Measurements from ENCODE around the gene BCR. TPM values are rescaled to one million over a fixed set of nuclear protein-coding genes. Genes with fewer than 3 reads are reported as not detected.
A peak's percentile ranks its signal among the peaks of the same experiment; 100 is the strongest.

The BCR gene
- total and polyA plus RNA-seq, 2 donors (not counting 1 experiment from before 2014, with no cell fraction given) = 30.2 to 46.4 TPM

DNA sequence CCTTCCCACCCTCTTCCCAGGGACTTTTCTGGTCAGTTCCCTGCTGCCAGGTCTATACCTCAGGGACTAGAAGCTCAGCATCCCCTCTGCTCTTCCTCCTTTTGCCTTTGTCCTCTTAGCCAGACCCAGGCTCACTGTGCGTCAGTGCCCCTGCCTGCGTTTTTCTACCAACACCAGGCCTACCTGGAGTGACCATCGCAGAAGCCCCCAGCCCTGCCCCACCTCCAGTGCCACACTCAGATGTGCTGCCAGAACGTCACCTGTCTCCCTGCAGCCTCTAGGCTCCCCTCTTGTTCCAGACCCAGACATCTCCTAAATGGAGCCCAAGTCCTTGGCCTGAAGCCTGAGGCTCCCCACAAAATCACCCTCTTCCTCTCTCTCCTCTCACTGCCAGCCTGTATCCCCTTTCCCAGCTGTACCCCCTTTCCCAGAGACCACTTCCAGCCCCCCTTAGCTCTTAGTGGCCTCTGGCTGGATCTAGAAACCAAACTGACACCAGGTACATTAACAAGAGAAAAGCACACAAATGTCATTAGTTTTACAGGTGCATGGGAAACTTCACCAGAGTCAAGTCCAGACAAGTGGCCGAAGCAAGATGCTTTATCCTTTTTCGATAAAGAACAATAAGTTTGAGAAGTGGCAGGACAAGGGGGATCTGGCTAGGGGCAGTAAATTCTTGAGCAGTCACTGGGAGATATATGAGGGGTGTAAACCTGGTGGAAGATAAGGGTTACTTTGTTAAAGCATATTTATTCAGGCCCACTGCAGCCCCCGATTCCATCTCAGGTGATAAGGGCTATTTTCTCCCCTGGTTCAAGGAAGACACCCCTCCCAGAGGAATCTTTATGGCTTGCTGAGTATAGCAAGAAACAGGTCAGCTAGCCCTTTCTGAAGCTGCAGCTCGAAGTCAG lies 61.5 kb downstream of the BCR start:
- Histone ChIP-seq H3K4me1 (ENCODE audit: control insufficient read depth in 2 of 2, insufficient read depth in 2 of 2, low read length in 2 of 2) (peaks cover 27 to 41% of the 10 kb centered on the region in 2 donors), H3K36me3 (replicated peaks in 1 of 2; ENCODE audit: control extremely low read depth in 1 of 2, control insufficient read depth in 1 of 2, extremely low read depth in 1 of 2, insufficient read depth in 2 of 2, low read length in 1 of 2) (peaks cover 0 to 2% of the 10 kb centered on the region in 2 experiments), H2AFZ (ENCODE audit: insufficient read depth, low read depth, low read length, poor library complexity, severe bottlenecking) (no peak overlapping the region), H4K20me1 (ENCODE audit: control insufficient read depth, insufficient read depth, low read length, poor library complexity, severe bottlenecking) (peaks cover 61% of the 10 kb centered on the region), H3K9me3 (ENCODE audit: control extremely low read depth in 1 of 3, control insufficient read depth in 2 of 3, insufficient read depth in 1 of 3, low read length in 2 of 3) (peaks cover 0 to 10% (median 0%) of the 10 kb centered on the region in 3 donors), H3K9ac (ENCODE audit: low read length) (no peak overlapping the region), H3K27me3 (replicated peaks in 1 of 4; ENCODE audit: control extremely low read depth in 1 of 4, control insufficient read depth in 3 of 4, insufficient read depth in 4 of 4, low read length in 3 of 4) (no peaks in the 10 kb centered on the region), H3K79me2 (ENCODE audit: control insufficient read depth, insufficient read depth, low read length) (peaks cover 73% of the 10 kb centered on the region), H3K4me3 (ENCODE audit: control extremely low read depth in 1 of 5, extremely low read depth in 1 of 5, insufficient read depth in 1 of 5, low read depth in 2 of 5, low read length in 4 of 5) (no peak overlapping the region), H3K27ac (ENCODE audit: low read length in 2 of 2) (no peak overlapping the region), H3K4me2 (replicated peaks; ENCODE audit: low read depth, low read length, poor library complexity, severe bottlenecking) (peak overlapping the region; percentile 52)
- ATAC-seq (ENCODE audit: low read depth) (no peak), DNase-seq (no peak)
- ChIA-PET POLR2A (interaction anchor here (1.4 kb wide), 1 partner anchor 61 kb away, joined by 3 read pairs; no protein-coding TSS in a partner anchor), CTCF (interaction anchor here (1.1 to 2.6 kb wide), 7 partner anchors 8 to 67 kb away, joined by 4 to 23 read pairs (median 5); partner anchors contain the start of gene BCR)
- 82% methylated on average over 7 of the region's 8 CpGs for WGBS (ENCODE audit: insufficient coverage)
- intact Hi-C loops (cut with micrococcal nuclease) = loop anchor here (2.0 to 5.0 kb wide), 3 partner anchors 21 to 63 kb away; no protein-coding TSS in a partner anchor
- TF ChIP-seq, protein P1, sequence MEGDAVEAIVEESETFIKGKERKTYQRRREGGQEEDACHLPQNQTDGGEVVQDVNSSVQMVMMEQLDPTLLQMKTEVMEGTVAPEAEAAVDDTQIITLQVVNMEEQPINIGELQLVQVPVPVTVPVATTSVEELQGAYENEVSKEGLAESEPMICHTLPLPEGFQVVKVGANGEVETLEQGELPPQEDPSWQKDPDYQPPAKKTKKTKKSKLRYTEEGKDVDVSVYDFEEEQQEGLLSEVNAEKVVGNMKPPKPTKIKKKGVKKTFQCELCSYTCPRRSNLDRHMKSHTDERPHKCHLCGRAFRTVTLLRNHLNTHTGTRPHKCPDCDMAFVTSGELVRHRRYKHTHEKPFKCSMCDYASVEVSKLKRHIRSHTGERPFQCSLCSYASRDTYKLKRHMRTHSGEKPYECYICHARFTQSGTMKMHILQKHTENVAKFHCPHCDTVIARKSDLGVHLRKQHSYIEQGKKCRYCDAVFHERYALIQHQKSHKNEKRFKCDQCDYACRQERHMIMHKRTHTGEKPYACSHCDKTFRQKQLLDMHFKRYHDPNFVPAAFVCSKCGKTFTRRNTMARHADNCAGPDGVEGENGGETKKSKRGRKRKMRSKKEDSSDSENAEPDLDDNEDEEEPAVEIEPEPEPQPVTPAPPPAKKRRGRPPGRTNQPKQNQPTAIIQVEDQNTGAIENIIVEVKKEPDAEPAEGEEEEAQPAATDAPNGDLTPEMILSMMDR (IDR thresholded peaks at IDR 0.05) = no peak
- TF ChIP-seq EZH2 (IDR thresholded peaks at IDR 0.05; ENCODE audit: borderline replicate concordance, insufficient read depth, low read depth, low read length, poor library complexity, severe bottlenecking) = no peak
- H3K4me3 Mint-ChIP-seq = no peak overlapping the region
- H3K27ac Mint-ChIP-seq = no peak overlapping the region
- H3K9me3 Mint-ChIP-seq (ENCODE audit: insufficient read depth) = no peaks in the 10 kb centered on the region
- peaks cover 39% of the 10 kb centered on the region for H3K4me1 Mint-ChIP-seq
- H3K27me3 Mint-ChIP-seq = no peaks in the 10 kb centered on the region

Measured in B cell (primary cell).